GM12878 (cell line): ENCODE measurements around the gene SLCO3A1. TPM values are rescaled to one million over a fixed set of nuclear protein-coding genes. Genes with fewer than 3 reads are reported as not detected.

Source experiments
- ATAC-seq: fragments of 200-7000 bp; cut with Tn5 transposase; 3 replicates; pipeline ENCODE4 v1.9.1; 2020; ENCODE audit warnings: mild to moderate bottlenecking, moderate library complexity
- BruUV-seq: library from RNA; stranded (reverse); fragments of 400-500 nt; replicated peaks from 2 replicates; lab custom pipeline; 2021; lab: Mats Ljungman, UMichigan
- CTCF ChIA-PET: fragments of 300-600 bp; sonication (Branson Sonifier 250); formaldehyde crosslinking; extraction: SDS; loops from one replicate; lab custom pipeline; 2021; ENCODE audit warnings: inconsistent platforms; lab: Yijun Ruan, JAX
- POLR2A ChIA-PET: fragments of 350-600 bp; formaldehyde crosslinking; extraction: SDS; loops from one replicate; lab custom pipeline; 2021; ENCODE audit warnings: inconsistent platforms; lab: Charles Lee
- RAD21 ChIA-PET: fragments of 300-600 bp; sonication (Branson Sonifier 250); formaldehyde crosslinking; loops from one replicate; lab custom pipeline; 2023; ENCODE audit warnings: antibody characterized with exemption; ENCODE audit not compliant: unreplicated experiment; lab: Charles Lee
- SMC1A ChIA-PET: fragments of 300-600 bp; sonication (Branson Sonifier 250); formaldehyde crosslinking; loops from one replicate; lab custom pipeline; 2023; ENCODE audit not compliant: unreplicated experiment, uncharacterized antibody; lab: Charles Lee
- DNase-seq: peaks from one replicate; pipeline ENCODE4 v3.0.0-alpha.2; 2011; ENCODE audit warnings: low read depth, low spot score
- FAIRE-seq: peaks from 3 replicates; lab custom pipeline; 2011; peaks lifted over from hg19 to GRCh38; lab: Jason Lieb, UNC
- H2AFZ ChIP-seq: 2 replicates; pipeline ENCODE4 v1.6.0; 2011; ENCODE audit warnings: low read depth, low read length, control low read depth; ENCODE audit not compliant: control insufficient read depth
- H3K27ac ChIP-seq: 2 replicates; pipeline ENCODE4 v1.5.1; 2011; ENCODE audit warnings: control low read depth; ENCODE audit not compliant: control insufficient read depth, insufficient read depth
- H3K27me3 ChIP-seq, 2 experiments: replicated peaks in 1 of 2; 2 replicates each; pipeline versions ENCODE4 v1.6.0 to v1.6.1; 2011; ENCODE audit warnings: low read length in 1 of 2; ENCODE audit not compliant: control insufficient read depth in 2 of 2, insufficient read depth in 2 of 2
- H3K36me3 ChIP-seq, 2 experiments: 2 replicates each; pipeline ENCODE4 v1.5.1; 2011; ENCODE audit warnings: low read length in 1 of 2; ENCODE audit not compliant: control insufficient read depth in 2 of 2, insufficient read depth in 2 of 2
- H3K4me1 ChIP-seq: 2 replicates; pipeline ENCODE4 v1.6.1; 2011; ENCODE audit warnings: mild to moderate bottlenecking, low read length, moderate library complexity, mixed read lengths; ENCODE audit not compliant: control insufficient read depth, insufficient read depth
- H3K4me2 ChIP-seq: 2 replicates; pipeline ENCODE4 v1.6.0; 2011; ENCODE audit warnings: control low read depth; ENCODE audit not compliant: control insufficient read depth, insufficient read depth
- H3K4me3 ChIP-seq: fragments of 200-600 bp; sonication (generic); 2 replicates; pipeline ENCODE4 v1.5.1; 2016
- H3K79me2 ChIP-seq: 2 replicates; pipeline ENCODE4 v1.6.0; 2011; ENCODE audit warnings: low read length; ENCODE audit not compliant: control insufficient read depth, insufficient read depth
- H3K9ac ChIP-seq: 2 replicates; pipeline ENCODE4 v1.8.0; 2011; ENCODE audit warnings: low read length, control low read depth, mixed read lengths; ENCODE audit not compliant: control insufficient read depth, insufficient read depth
- H3K9me3 ChIP-seq: replicated peaks from 3 replicates; pipeline ENCODE4 v1.5.1; 2011; ENCODE audit warnings: mild to moderate bottlenecking, low read length; ENCODE audit not compliant: control insufficient read depth, insufficient read depth
- H4K20me1 ChIP-seq: 2 replicates; pipeline ENCODE4 v1.6.0; 2011; ENCODE audit not compliant: control insufficient read depth, insufficient read depth
- EP300 ChIP-seq, 2 experiments: fragments of 150-350 bp in 1 of 2; IDR thresholded peaks; 2 replicates each; pipeline ENCODE4 v1.6.1; 2011 to 2012; ENCODE audit warnings: low read depth in 2 of 2, low read length in 2 of 2, borderline replicate concordance in 1 of 2, improper control_type of control experiment in 1 of 2, inconsistent platforms in 1 of 2; ENCODE audit not compliant: control insufficient read depth in 1 of 2
- FOS ChIP-seq: IDR thresholded peaks from 3 replicates; pipeline ENCODE4 v1.6.1; 2011; ENCODE audit warnings: borderline replicate concordance; ENCODE audit not compliant: insufficient read length; ENCODE audit errors: extremely low read depth
- JUNB ChIP-seq: IDR thresholded peaks from 2 replicates; pipeline ENCODE4 v1.6.1; 2016; ENCODE audit warnings: antibody characterized with exemption, mild to moderate bottlenecking
- MTA2 ChIP-seq: fragments of 450-650 bp; IDR thresholded peaks from 2 replicates; pipeline ENCODE4 v1.6.1; 2016; ENCODE audit warnings: low read depth, mild to moderate bottlenecking, moderate library complexity
- MYB ChIP-seq: fragments of 150-350 bp; IDR thresholded peaks from 2 replicates; pipeline ENCODE4 v1.6.1; 2014; ENCODE audit warnings: mild to moderate bottlenecking, low read depth, low read length, borderline replicate concordance
- NR2C1 ChIP-seq: fragments of 450-650 bp; IDR thresholded peaks from 2 replicates; pipeline ENCODE4 v1.6.1; 2017; ENCODE audit warnings: antibody characterized with exemption, mild to moderate bottlenecking, moderate library complexity
- RBBP5 ChIP-seq: fragments of 200-600 bp; sonication (generic); conservative IDR thresholded peaks from 2 replicates; pipeline ENCODE4 v1.6.1; 2016
- RFX5 ChIP-seq: IDR thresholded peaks from 2 replicates; pipeline ENCODE4 v1.6.1; 2011; ENCODE audit warnings: low read depth, low read length, improper control_type of control experiment
- SMAD5 ChIP-seq: IDR thresholded peaks from 2 replicates; pipeline ENCODE4 v1.6.1; 2016; ENCODE audit warnings: antibody characterized with exemption, low read depth
- SRF ChIP-seq, 2 experiments: IDR thresholded peaks; 2 replicates each; pipeline ENCODE4 v1.6.1; 2011; ENCODE audit warnings: low read depth in 2 of 2, low read length in 2 of 2, mild to moderate bottlenecking in 1 of 2, moderate library complexity in 1 of 2
- TCF3 ChIP-seq: IDR thresholded peaks from 2 replicates; pipeline ENCODE4 v1.6.1; 2012; ENCODE audit warnings: low read depth, mild to moderate bottlenecking, low read length, borderline replicate concordance; ENCODE audit not compliant: insufficient read depth
- ZNF384 ChIP-seq: IDR thresholded peaks from 2 replicates; pipeline ENCODE4 v1.6.1; 2012; ENCODE audit warnings: low read depth, mild to moderate bottlenecking, low read length, improper control_type of control experiment, borderline replicate concordance
- WGBS: methylation state at CpG from one replicate; pipeline ENCODE4 v1.1.6; 2016; ENCODE audit warnings: low lambda C conversion rate; ENCODE audit not compliant: insufficient replicate concordance, insufficient coverage; ENCODE audit errors: missing lambda C conversion rate; 5-methylcytosine and 5-hydroxymethylcytosine counted together
- in situ Hi-C: fragments of 300-500 bp; cut with MboI; formaldehyde crosslinking; loops from 9 replicates; pipeline ENCODE4 v1.14.3; 2018; ENCODE audit warnings: mixed read lengths
- intact Hi-C: fragments of 100-400 bp; cut with micrococcal nuclease; formaldehyde crosslinking; loops from one replicate; pipeline ENCODE4 v1.14.2; 2022; ENCODE audit not compliant: unreplicated experiment
- polyA plus RNA-seq, 11 experiments: library from polyadenylated mRNA; depleted of rRNA in 4 of 11; unstranded in 6 of 11; stranded (reverse) in 5 of 11; fragments of >200 nt; fragmentation: Nextera tagmentation in 4 of 11; fragmentation: Illumina TruSeq in 1 of 11; extraction: Ambion mirVana in 4 of 11; extraction: Trizol in 1 of 11; gene quantifications; 1 replicate in 1 of 11; 2 replicates in 10 of 11; pipeline versions ENCODE4 v1.2.1 to v1.2.3, GENCODE V29; 2011 to 2016; ENCODE audit warnings: inconsistent platforms in 2 of 11, missing spikeins in 2 of 11, low read depth in 1 of 11
- total RNA-seq, 4 experiments: library from RNA; depleted of rRNA in 3 of 4; stranded (reverse); fragments of >200 nt in 3 of 4; fragmentation: Illumina TruSeq in 1 of 4; extraction: Trizol in 1 of 4; gene quantifications; 2 replicates each; pipeline versions ENCODE4 v1.2.1 to v1.2.3, GENCODE V29; 2013 to 2021
- TF ChIP-seq, protein P1 (sequence below): IDR thresholded peaks from 2 replicates; pipeline ENCODE4 v1.6.1; 2012; ENCODE audit warnings: low read length, inconsistent platforms
- TF ChIP-seq, protein P2 (sequence below): fragments of 450-650 bp; IDR thresholded peaks from 2 replicates; pipeline ENCODE4 v1.6.1; 2016; ENCODE audit warnings: mild to moderate bottlenecking
- TF ChIP-seq, protein P3 (sequence below): fragments of 450-650 bp; formaldehyde crosslinking; IDR thresholded peaks from 2 replicates; pipeline ENCODE4 v1.4.0; 2020; ENCODE audit warnings: mild to moderate bottlenecking, moderate library complexity
- TF ChIP-seq, protein P4 (sequence below): IDR thresholded peaks from 2 replicates; pipeline ENCODE4 v1.6.1; 2012; ENCODE audit warnings: low read depth, low read length, improper control_type of control experiment

The SLCO3A1 gene
- total and polyA plus RNA-seq, 10 of the 15 experiments (the other 5 are each of a cell fraction or from before 2014, with no cell fraction given): 0.05 to 5.9 (median 0.31) TPM

DNA sequence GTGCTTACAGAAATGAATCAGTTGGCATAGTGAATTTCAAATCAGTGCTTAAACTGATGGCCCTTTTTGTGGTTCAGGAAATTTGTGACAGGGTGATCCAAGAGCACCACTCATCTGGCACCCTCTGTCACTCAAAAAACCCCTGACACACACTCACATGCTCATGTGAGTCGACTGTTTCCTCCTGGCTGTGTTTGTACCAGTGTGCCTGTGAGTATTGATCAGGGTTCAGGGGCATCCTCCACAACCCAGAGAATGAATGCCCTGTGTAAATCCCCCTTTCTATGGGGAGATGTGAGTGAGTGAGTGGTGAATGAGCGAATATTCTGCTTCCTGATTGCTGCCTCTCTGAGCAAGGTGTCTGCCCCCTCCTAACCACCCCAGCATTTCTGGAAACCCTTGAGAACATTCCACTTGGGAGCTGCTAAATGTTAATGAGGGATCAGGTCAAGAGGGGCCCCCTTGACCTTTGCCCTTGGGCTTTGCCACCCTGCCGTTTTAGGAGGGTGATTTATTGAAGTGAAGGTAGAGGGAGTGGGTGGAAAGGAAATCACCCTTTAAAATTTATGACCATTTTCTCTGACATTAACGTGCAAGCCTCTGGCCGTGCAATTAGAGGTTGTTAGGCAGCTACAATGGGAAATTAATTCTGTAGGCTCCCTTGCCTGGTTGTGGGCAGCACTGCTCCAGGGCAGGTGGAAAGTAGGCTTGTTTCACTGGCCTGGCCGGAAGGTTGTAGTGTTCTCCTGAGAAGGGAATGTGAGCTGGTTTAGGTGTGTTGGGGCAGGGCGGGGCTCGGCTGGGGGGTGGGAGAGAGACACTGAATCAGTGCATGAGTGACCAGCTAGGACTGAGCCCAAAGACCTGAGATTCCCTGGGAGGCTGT lies 87.2 kb downstream of the SLCO3A1 start:
- ChIA-PET CTCF (interaction anchor here (0.8 to 1.4 kb wide), 4 partner anchors 85 to 638 kb away, joined by 3 to 9 read pairs (median 4); no protein-coding TSS in a partner anchor), SMC1A (interaction anchor here (0.9 to 1.3 kb wide), 2 partner anchors 66 to 128 kb away, joined by 3 read pairs; no protein-coding TSS in a partner anchor), RAD21 (interaction anchor here (0.6 to 1.5 kb wide), 2 partner anchors 131 to 234 kb away, joined by 3 to 7 read pairs; no protein-coding TSS in a partner anchor), POLR2A (no interaction called here)
- in situ Hi-C loops: no loop called here
- 26% methylated on average over 8 of the region's 8 CpGs for WGBS
- H4K20me1 ChIP-seq: no peaks in the 10 kb centered on the region
- H3K4me1 ChIP-seq: no peaks in the 10 kb centered on the region
- ATAC-seq (peak; percentile 65), DNase-seq (no peak), FAIRE-seq (no peak)
- H3K27ac ChIP-seq: no peak overlapping the region
- no peaks in the 10 kb centered on the region for H3K27me3 ChIP-seq
- no peak overlapping the region for H3K4me3 ChIP-seq
- no peak overlapping the region for H3K4me2 ChIP-seq
- no peaks in the 10 kb centered on the region for H3K9me3 ChIP-seq
- H2AFZ ChIP-seq: no peak overlapping the region
- no peak overlapping the region for H3K9ac ChIP-seq
- BruUV-seq: no TSS peak
- no peaks in the 10 kb centered on the region for H3K79me2 ChIP-seq
- no peaks in the 10 kb centered on the region for H3K36me3 ChIP-seq
- intact Hi-C loops: loop anchor here (5.0 kb wide), 1 partner anchor 83 kb away; no protein-coding TSS in a partner anchor
- TF ChIP-seq, protein P1, sequence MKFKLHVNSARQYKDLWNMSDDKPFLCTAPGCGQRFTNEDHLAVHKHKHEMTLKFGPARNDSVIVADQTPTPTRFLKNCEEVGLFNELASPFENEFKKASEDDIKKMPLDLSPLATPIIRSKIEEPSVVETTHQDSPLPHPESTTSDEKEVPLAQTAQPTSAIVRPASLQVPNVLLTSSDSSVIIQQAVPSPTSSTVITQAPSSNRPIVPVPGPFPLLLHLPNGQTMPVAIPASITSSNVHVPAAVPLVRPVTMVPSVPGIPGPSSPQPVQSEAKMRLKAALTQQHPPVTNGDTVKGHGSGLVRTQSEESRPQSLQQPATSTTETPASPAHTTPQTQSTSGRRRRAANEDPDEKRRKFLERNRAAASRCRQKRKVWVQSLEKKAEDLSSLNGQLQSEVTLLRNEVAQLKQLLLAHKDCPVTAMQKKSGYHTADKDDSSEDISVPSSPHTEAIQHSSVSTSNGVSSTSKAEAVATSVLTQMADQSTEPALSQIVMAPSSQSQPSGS: no peak
- no peak for TF ChIP-seq SRF (IDR thresholded peaks at IDR 0.05; ENCODE audit: low read depth in 2 of 2, low read length in 2 of 2)
- no peak for TF ChIP-seq MYB
- TF ChIP-seq ZNF384: no peak
- TF ChIP-seq SMAD5: no peak
- TF ChIP-seq, protein P2, sequence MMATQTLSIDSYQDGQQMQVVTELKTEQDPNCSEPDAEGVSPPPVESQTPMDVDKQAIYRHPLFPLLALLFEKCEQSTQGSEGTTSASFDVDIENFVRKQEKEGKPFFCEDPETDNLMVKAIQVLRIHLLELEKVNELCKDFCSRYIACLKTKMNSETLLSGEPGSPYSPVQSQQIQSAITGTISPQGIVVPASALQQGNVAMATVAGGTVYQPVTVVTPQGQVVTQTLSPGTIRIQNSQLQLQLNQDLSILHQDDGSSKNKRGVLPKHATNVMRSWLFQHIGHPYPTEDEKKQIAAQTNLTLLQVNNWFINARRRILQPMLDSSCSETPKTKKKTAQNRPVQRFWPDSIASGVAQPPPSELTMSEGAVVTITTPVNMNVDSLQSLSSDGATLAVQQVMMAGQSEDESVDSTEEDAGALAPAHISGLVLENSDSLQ: peak; percentile 89
- no peak for TF ChIP-seq RFX5
- TF ChIP-seq RBBP5: no peak
- TF ChIP-seq, protein P3, sequence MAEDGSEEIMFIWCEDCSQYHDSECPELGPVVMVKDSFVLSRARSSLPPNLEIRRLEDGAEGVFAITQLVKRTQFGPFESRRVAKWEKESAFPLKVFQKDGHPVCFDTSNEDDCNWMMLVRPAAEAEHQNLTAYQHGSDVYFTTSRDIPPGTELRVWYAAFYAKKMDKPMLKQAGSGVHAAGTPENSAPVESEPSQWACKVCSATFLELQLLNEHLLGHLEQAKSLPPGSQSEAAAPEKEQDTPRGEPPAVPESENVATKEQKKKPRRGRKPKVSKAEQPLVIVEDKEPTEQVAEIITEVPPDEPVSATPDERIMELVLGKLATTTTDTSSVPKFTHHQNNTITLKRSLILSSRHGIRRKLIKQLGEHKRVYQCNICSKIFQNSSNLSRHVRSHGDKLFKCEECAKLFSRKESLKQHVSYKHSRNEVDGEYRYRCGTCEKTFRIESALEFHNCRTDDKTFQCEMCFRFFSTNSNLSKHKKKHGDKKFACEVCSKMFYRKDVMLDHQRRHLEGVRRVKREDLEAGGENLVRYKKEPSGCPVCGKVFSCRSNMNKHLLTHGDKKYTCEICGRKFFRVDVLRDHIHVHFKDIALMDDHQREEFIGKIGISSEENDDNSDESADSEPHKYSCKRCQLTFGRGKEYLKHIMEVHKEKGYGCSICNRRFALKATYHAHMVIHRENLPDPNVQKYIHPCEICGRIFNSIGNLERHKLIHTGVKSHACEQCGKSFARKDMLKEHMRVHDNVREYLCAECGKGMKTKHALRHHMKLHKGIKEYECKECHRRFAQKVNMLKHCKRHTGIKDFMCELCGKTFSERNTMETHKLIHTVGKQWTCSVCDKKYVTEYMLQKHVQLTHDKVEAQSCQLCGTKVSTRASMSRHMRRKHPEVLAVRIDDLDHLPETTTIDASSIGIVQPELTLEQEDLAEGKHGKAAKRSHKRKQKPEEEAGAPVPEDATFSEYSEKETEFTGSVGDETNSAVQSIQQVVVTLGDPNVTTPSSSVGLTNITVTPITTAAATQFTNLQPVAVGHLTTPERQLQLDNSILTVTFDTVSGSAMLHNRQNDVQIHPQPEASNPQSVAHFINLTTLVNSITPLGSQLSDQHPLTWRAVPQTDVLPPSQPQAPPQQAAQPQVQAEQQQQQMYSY (CRISPR knock-in tag): no peak
- no peak for TF ChIP-seq FOS
- TF ChIP-seq EP300 (IDR thresholded peaks at IDR 0.05; ENCODE audit: borderline replicate concordance in 1 of 2, control insufficient read depth in 1 of 2, low read depth in 2 of 2, low read length in 2 of 2): no peak
- TF ChIP-seq MTA2: 0 out of 2 replicates have a peak, but pooled peaks have one; percentile 21
- TF ChIP-seq JUNB: no peak
- TF ChIP-seq TCF3: no peak
- TF ChIP-seq NR2C1: peak; percentile 61; the same call in 1 of the 2 replicates
- TF ChIP-seq, protein P4, sequence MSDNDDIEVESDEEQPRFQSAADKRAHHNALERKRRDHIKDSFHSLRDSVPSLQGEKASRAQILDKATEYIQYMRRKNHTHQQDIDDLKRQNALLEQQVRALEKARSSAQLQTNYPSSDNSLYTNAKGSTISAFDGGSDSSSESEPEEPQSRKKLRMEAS: no peak
